Measurements from ENCODE around the gene S1PR4.

Gene S1PR4, protein sequence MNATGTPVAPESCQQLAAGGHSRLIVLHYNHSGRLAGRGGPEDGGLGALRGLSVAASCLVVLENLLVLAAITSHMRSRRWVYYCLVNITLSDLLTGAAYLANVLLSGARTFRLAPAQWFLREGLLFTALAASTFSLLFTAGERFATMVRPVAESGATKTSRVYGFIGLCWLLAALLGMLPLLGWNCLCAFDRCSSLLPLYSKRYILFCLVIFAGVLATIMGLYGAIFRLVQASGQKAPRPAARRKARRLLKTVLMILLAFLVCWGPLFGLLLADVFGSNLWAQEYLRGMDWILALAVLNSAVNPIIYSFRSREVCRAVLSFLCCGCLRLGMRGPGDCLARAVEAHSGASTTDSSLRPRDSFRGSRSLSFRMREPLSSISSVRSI

DNA sequence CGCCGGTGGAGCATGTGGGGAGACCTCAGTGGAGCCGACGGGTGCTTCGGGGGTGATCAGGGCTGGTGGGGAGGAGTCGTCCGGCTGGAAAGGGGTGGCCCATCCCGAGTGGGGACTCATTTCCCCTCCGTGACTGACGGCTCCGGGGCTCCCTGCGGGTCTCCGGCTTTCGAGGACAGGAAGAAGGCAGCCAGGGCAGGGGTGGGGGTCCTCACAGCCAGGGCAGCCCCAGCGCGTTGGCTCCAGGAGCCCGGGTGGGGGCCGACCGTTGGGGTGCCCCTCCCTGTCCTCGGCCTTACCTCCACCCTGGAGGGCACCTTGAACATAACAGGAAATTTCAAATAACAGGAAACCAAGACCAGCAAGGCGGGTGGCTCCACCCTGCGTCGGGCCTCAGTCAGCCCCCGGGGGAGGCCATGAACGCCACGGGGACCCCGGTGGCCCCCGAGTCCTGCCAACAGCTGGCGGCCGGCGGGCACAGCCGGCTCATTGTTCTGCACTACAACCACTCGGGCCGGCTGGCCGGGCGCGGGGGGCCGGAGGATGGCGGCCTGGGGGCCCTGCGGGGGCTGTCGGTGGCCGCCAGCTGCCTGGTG is at the start of gene S1PR4:
S1PR4 (plus strand) TSS at position 393 of the 596 bp plus-strand sequence; CDS start at position 417, 24 bp downstream.
- TF ChIP-seq GATA3 (IDR thresholded peaks at IDR 0.05; ENCODE audit: low read depth, low read length) = no peak
- TF ChIP-seq GATA2 (IDR thresholded peaks at IDR 0.05; ENCODE audit: low read depth, low read length) = no peak

- TF ChIP-seq GATA3 (IDR thresholded peaks at IDR 0.05; ENCODE audit: low read depth, low read length) (no peak), GATA2 (IDR thresholded peaks at IDR 0.05; ENCODE audit: low read depth, low read length) (no peak)
These were observed 49.5 kb upstream of the S1PR4 start for GRCh38 chr19:3129112-3129511.

DNA sequence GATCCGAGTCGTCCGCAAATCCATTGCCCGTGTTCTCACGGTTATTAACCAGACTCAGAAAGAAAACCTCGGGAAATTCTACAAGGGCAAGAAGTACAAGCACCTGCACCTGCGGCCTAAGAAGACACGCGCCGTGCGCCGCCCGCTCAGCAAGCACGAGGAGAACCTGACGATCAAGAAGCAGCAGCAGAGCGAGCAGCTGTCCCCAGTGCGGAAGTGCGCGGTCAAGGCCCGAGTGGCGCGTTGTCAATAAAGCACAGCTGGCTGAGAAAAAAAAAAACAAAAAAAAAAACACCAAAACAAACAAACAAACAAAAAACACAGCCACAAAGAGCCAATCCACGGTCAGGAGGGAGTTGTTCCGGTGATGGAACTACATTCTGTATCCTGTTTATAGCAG is 47.4 kb upstream of the S1PR4 start:
- no peak for TF ChIP-seq GATA3 (IDR thresholded peaks at IDR 0.05; ENCODE audit: low read depth, low read length)
- TF ChIP-seq GATA2 (IDR thresholded peaks at IDR 0.05; ENCODE audit: low read depth, low read length) = no peak

DNA sequence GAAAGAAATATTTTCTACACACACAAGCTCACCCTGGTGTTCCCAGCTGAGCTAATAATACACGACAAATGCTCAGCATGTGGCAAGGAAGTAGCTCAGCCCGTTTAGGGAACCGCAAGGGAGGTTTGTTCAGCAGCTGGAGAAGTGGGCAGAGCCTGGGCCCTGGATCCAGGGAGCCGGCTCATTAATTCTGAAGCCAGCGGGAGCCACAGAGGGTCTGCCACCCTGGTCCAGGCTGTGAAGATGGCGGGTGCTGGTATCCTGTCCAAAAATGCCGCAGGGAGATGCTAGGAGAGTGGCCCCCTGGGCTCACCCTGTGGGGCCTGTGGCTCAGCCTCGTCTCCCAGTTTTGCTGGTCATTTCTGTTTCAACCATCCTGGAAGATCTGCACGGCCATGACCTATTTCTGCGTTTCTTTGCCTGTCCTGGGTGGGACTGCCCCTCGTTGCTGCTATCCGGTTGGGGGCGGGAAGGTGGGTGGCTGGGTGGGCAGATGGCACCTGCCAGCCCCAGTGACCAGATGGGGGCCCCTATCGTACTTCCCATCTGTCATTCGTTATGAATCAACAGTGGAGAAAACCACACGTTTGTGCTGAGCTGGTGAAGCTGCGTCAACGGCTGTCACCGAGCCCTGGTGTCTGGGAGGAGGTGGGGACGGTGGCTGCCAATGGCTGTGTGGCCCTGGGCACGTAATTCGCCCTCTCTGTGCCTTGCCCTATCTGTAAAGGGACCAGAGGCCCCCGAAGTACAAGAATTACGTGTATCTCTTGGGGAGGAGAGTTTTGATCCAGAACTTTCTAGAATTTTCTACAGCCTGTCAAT is 45.4 kb upstream of the S1PR4 start:
- no peak for TF ChIP-seq GATA2 (IDR thresholded peaks at IDR 0.05; ENCODE audit: low read depth, low read length)
- no peak for TF ChIP-seq GATA3 (IDR thresholded peaks at IDR 0.05; ENCODE audit: low read depth, low read length)

DNA sequence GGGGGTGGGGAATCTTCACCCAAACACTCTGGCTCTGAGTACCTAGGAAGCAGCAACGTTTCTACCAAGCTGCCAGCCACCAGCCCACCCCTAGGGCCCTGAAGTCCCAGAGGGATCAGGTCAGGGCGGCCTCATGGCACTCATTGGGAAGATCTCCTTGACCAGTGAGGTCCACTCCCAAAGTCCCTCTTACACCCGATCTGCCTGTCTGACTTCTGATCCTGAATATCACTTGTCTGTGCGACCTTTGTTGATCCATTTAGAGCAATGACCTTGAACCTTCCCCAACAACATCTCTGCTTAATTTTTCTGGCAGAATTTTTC is 44.8 kb upstream of the S1PR4 start:
- TF ChIP-seq GATA3 (IDR thresholded peaks at IDR 0.05; ENCODE audit: low read depth, low read length) (no peak), GATA2 (IDR thresholded peaks at IDR 0.05; ENCODE audit: low read depth, low read length) (no peak)

GRCh38 chr19:3135961-3136683 is 42.4 kb upstream of the S1PR4 start, which contains the start of gene GNA15:
GNA15 (plus strand) TSS chr19:3136033; CDS start chr19:3136451, 418 bp downstream.
- TF ChIP-seq GATA3 (IDR thresholded peaks at IDR 0.05; ENCODE audit: low read depth, low read length) (no peak), GATA2 (IDR thresholded peaks at IDR 0.05; ENCODE audit: low read depth, low read length) (no peak)

DNA sequence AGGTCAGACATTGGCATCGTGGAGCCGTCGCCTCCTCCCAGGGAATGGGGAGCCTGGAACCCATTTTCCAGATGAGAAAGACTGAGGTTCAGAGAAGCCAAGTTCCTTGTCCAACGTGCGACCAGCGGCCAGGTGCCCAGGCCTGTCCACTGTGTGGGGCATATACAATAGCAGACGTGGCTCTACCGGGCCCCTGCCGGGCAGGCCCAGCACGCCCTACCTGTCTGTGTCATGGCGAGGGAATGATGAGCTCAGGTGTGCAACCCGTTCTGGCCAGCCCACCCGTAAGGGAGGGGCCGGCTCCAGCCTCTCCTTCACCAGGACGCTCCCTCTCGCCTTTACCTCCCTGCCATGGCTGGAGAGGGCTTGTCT is 41.9 kb upstream of the S1PR4 start:
- TF ChIP-seq GATA3 (IDR thresholded peaks at IDR 0.05; ENCODE audit: low read depth, low read length) = no peak
- TF ChIP-seq GATA2 (IDR thresholded peaks at IDR 0.05; ENCODE audit: low read depth, low read length) = no peak

DNA sequence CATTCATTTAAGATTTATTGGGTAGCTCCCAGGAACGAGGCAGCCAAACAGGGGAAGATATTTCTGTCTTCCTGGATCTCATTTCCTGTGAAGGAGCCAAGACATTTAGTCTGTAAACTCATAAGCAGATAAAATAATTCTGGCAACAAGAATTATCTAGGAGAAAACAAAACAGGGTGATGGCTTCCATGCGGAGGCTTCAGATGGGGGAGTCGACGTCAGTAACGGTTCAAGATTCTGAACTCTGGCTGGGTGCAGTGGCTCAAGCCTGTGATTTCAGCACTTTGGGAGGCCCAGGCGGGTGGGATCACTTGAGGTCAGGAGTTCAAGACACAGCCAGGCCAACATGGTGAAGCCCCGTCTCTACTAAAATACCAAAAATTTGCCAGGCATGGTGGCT is 41.5 kb upstream of the S1PR4 start:
- TF ChIP-seq GATA2 (IDR thresholded peaks at IDR 0.05; ENCODE audit: low read depth, low read length) (no peak), GATA3 (IDR thresholded peaks at IDR 0.05; ENCODE audit: low read depth, low read length) (no peak)

DNA sequence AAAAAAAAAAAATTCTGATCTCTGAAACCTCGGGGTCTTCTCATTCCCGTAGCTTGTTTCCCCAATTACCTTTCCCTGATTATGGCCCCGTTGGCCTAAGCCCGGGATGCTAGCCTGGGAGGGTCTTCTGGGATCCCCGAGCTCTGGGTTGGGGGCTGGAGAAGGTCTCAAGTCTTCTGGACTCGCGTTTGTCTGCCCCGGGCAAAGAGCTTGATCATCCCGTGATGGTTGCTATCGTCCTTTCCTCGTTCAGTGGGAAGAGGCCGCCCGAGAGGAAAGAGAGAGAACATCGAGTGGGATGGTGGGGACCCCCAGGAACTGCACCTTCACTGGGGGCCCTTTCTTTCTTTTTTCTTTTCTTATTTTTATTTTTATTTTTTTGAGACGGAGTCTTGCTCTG is 40.3 kb upstream of the S1PR4 start:
- TF ChIP-seq GATA3 (IDR thresholded peaks at IDR 0.05; ENCODE audit: low read depth, low read length) (no peak), GATA2 (IDR thresholded peaks at IDR 0.05; ENCODE audit: low read depth, low read length) (no peak)

GRCh38 chr19:3140667-3141038 is 37.9 kb upstream of the S1PR4 start:
- no peak for TF ChIP-seq GATA3 (IDR thresholded peaks at IDR 0.05; ENCODE audit: low read depth, low read length)
- TF ChIP-seq GATA2 (IDR thresholded peaks at IDR 0.05; ENCODE audit: low read depth, low read length) = no peak

GRCh38 chr19:3142292-3142670 is 36.3 kb upstream of the S1PR4 start:
- TF ChIP-seq GATA2 (IDR thresholded peaks at IDR 0.05; ENCODE audit: low read depth, low read length) = no peak
- TF ChIP-seq GATA3 (IDR thresholded peaks at IDR 0.05; ENCODE audit: low read depth, low read length) = no peak

DNA sequence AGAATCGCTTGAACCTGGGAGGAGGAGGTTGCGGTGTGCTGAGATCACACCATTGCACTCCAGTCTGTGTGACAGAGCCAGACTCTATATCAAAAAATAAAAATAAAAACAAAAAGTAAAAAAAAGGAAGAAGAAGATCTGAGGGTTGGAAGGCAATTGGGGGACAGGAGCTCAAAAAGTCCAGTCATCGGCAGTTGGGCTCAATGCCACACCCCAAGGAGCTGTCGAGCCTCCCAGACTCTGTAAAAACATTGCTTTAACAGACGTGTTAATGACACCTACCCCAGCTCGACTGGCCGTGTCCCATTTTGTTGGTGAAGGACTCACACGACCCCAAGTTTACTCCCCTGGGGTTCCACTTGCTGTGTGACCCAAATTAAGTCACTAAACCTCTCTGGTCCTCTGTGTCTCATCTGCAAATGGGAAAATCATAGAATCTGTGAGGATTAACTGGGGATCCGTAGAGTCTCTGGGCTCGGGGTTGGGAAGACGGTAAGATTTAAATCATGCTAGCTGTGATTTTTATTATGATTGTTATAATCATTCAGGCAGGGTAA is 35.7 kb upstream of the S1PR4 start:
- TF ChIP-seq GATA3 (IDR thresholded peaks at IDR 0.05; ENCODE audit: low read depth, low read length) (no peak), GATA2 (IDR thresholded peaks at IDR 0.05; ENCODE audit: low read depth, low read length) (no peak)

GRCh38 chr19:3145909-3146676 is 32.5 kb upstream of the S1PR4 start:
- TF ChIP-seq GATA2 (IDR thresholded peaks at IDR 0.05; ENCODE audit: low read depth, low read length) (no peak), GATA3 (IDR thresholded peaks at IDR 0.05; ENCODE audit: low read depth, low read length) (no peak)

Measured in SH-SY5Y (cell line).